HepG2 (cell line): ENCODE measurements around the gene CDC37. TPM values are rescaled to one million over a fixed set of nuclear protein-coding genes. Genes with fewer than 3 reads are reported as not detected.
A peak's percentile ranks its signal among the peaks of the same experiment; 100 is the strongest.

Experiments
- ATF5 ChIP-seq: sonication (generic); formaldehyde crosslinking; IDR thresholded peaks from 2 replicates; pipeline ENCODE4 v1.4.0; 2020; ENCODE audit warnings: mild to moderate bottlenecking, low read depth, missing genetic modification reagents
- ATRX ChIP-seq: sonication (generic); formaldehyde crosslinking; IDR thresholded peaks from 2 replicates; pipeline ENCODE4 v1.4.0; 2020; ENCODE audit warnings: missing genetic modification reagents, borderline replicate concordance
- BRCA1 ChIP-seq: sonication (generic); formaldehyde crosslinking; IDR thresholded peaks from 2 replicates; pipeline ENCODE4 v1.4.0; 2020; ENCODE audit warnings: missing genetic modification reagents
- CHD4 ChIP-seq: fragments of 200-600 bp; sonication (generic); IDR thresholded peaks from 2 replicates; pipeline ENCODE4 v1.7.0; 2017; ENCODE audit warnings: mild to moderate bottlenecking, low read length, borderline replicate concordance
- DBP ChIP-seq: sonication (generic); formaldehyde crosslinking; IDR thresholded peaks from 2 replicates; pipeline ENCODE4 v1.4.0; 2020; ENCODE audit warnings: missing genetic modification reagents; ENCODE audit errors: not compliant biosample characterization
- IKZF4 ChIP-seq: sonication (generic); formaldehyde crosslinking; IDR thresholded peaks from 2 replicates; pipeline ENCODE4 v1.5.1; 2020; ENCODE audit warnings: borderline replicate concordance, mild to moderate bottlenecking, low read depth, missing genetic modification reagents; ENCODE audit errors: not compliant biosample characterization
- NFE2L1 ChIP-seq: sonication (generic); formaldehyde crosslinking; IDR thresholded peaks from 2 replicates; pipeline ENCODE4 v1.4.0; 2020; ENCODE audit warnings: missing genetic modification reagents, mild to moderate bottlenecking, borderline replicate concordance
- NR1H2 ChIP-seq: sonication (generic); formaldehyde crosslinking; IDR thresholded peaks from 2 replicates; pipeline ENCODE4 v1.8.1; 2022; ENCODE audit warnings: low read depth, missing genetic modification reagents, borderline replicate concordance
- PHF21A ChIP-seq: sonication (generic); formaldehyde crosslinking; IDR thresholded peaks from 2 replicates; pipeline ENCODE4 v1.5.0; 2020; ENCODE audit warnings: mild to moderate bottlenecking, missing genetic modification reagents
- PRDM4 ChIP-seq: sonication (generic); formaldehyde crosslinking; IDR thresholded peaks from 2 replicates; pipeline ENCODE4 v1.9.0; 2021; ENCODE audit warnings: missing genetic modification reagents, borderline replicate concordance
- RARA ChIP-seq: IDR thresholded peaks from 2 replicates; pipeline ENCODE4 v1.6.1; 2016; ENCODE audit warnings: missing genetic modification reagents, missing compliant biosample characterization
- RNF219 ChIP-seq: sonication (generic); formaldehyde crosslinking; IDR thresholded peaks from 2 replicates; pipeline ENCODE4 v1.5.0; 2020; ENCODE audit warnings: mild to moderate bottlenecking, missing genetic modification reagents
- RXRB ChIP-seq: IDR thresholded peaks from 2 replicates; pipeline ENCODE4 v1.6.1; 2016; ENCODE audit warnings: borderline replicate concordance, missing genetic modification reagents, missing compliant biosample characterization
- SKI ChIP-seq: fragments of 450-650 bp; IDR thresholded peaks from one replicate; pipeline ENCODE4 v1.6.1; 2018; ENCODE audit warnings: mild to moderate bottlenecking; ENCODE audit not compliant: partially characterized antibody
- SNAI1 ChIP-seq: sonication (generic); formaldehyde crosslinking; IDR thresholded peaks from 2 replicates; pipeline ENCODE4 v1.5.0; 2020; ENCODE audit warnings: mild to moderate bottlenecking, missing genetic modification reagents, borderline replicate concordance
- TOPORS ChIP-seq: sonication (generic); formaldehyde crosslinking; IDR thresholded peaks from 2 replicates; pipeline ENCODE4 v1.8.0; 2023; ENCODE audit warnings: mild to moderate bottlenecking, missing genetic modification reagents
- ZBTB7B ChIP-seq: sonication (generic); formaldehyde crosslinking; IDR thresholded peaks from 2 replicates; pipeline ENCODE4 v1.4.0; 2020; ENCODE audit warnings: missing genetic modification reagents
- ZNF180 ChIP-seq: sonication (generic); formaldehyde crosslinking; IDR thresholded peaks from 2 replicates; pipeline ENCODE4 v1.4.0; 2020; ENCODE audit warnings: low read depth, missing genetic modification reagents, borderline replicate concordance
- ZNF234 ChIP-seq: sonication (generic); formaldehyde crosslinking; conservative IDR thresholded peaks from 2 replicates; pipeline ENCODE4 v1.5.1; 2020; ENCODE audit warnings: mild to moderate bottlenecking, missing genetic modification reagents
- ZNF484 ChIP-seq: sonication (generic); formaldehyde crosslinking; IDR thresholded peaks from 2 replicates; pipeline ENCODE4 v1.5.1; 2020; ENCODE audit warnings: mild to moderate bottlenecking, low read depth, missing genetic modification reagents, borderline replicate concordance
- ZNF549 ChIP-seq: sonication (generic); formaldehyde crosslinking; IDR thresholded peaks from 2 replicates; pipeline ENCODE4 v1.5.0; 2020; ENCODE audit warnings: missing genetic modification reagents
- ZNF558 ChIP-seq: sonication (generic); formaldehyde crosslinking; IDR thresholded peaks from 2 replicates; pipeline ENCODE4 v1.9.0; 2022; ENCODE audit warnings: mild to moderate bottlenecking, missing genetic modification reagents, borderline replicate concordance
- ZNF607 ChIP-seq: sonication (generic); formaldehyde crosslinking; IDR thresholded peaks from 2 replicates; pipeline ENCODE4 v1.5.1; 2020; ENCODE audit warnings: missing genetic modification reagents, mild to moderate bottlenecking, borderline replicate concordance
- polyA plus RNA-seq, 8 experiments: library from polyadenylated mRNA; depleted of rRNA in 3 of 8; stranded (reverse) in 7 of 8; unstranded in 1 of 8; fragments of >200 nt; fragmentation: Illumina TruSeq in 4 of 8; extraction: Trizol in 4 of 8; gene quantifications; 2 replicates each; pipeline versions ENCODE4 v1.2.1 to v1.2.3, GENCODE V29; 2011 to 2016; ENCODE audit warnings: low read depth in 4 of 8, missing spikeins in 1 of 8, mixed read lengths in 1 of 8; ENCODE audit not compliant: insufficient read depth in 1 of 8
- total RNA-seq, 5 experiments: library from RNA; depleted of rRNA; stranded (reverse); fragments of >200 nt; fragmentation: Illumina TruSeq; extraction: Trizol; gene quantifications; 2 replicates each; pipeline ENCODE4 v1.2.3, GENCODE V29; 2016; ENCODE audit warnings: low read depth in 1 of 5

CDC37 gene
- total and polyA plus RNA-seq, 2 of the 13 experiments (the other 11 are each of a cell fraction or from before 2014, with no cell fraction given) = 158 to 177 TPM

- TF ChIP-seq ZBTB7B (peak; percentile 82), BRCA1 (no peak), TOPORS (CRISPR knock-in tag) (no peak), SKI (peak; percentile 39), RXRB (CRISPR knock-in tag) (peak; percentile 70), ZNF549 (CRISPR knock-in tag) (no peak), ZNF558 (no peak), CHD4 (peak; percentile 83; the same call in 1 of the 2 replicates), ZNF234 (no peak), ZNF484 (CRISPR knock-in tag) (no peak), RNF219 (CRISPR knock-in tag) (no peak), NFE2L1 (CRISPR knock-in tag) (no peak), PHF21A (CRISPR knock-in tag) (0 out of 2 replicates have a peak, but pooled peaks have one; percentile 60), ZNF180 (CRISPR knock-in tag) (no peak), RARA (CRISPR knock-in tag) (no peak), DBP (CRISPR knock-in tag) (peak; percentile 36), IKZF4 (CRISPR knock-in tag) (no peak), NR1H2 (CRISPR knock-in tag) (no peak), ZNF607 (CRISPR knock-in tag) (no peak), ATF5 (CRISPR knock-in tag) (no peak), PRDM4 (CRISPR knock-in tag) (no peak), SNAI1 (CRISPR knock-in tag) (no peak), ATRX (no peak)
Observed at GRCh38 chr19:10416380-10417257, 13.3 kb upstream of the CDC37 start (continued).
